ENCODE measurements around the gene PAX5. TPM values are rescaled to one million over a fixed set of nuclear protein-coding genes. Genes with fewer than 3 reads are reported as not detected.

The PAX5 gene
- total RNA-seq, 2 experiments from 2014 or later: 62.5 to 141 TPM

DNA sequence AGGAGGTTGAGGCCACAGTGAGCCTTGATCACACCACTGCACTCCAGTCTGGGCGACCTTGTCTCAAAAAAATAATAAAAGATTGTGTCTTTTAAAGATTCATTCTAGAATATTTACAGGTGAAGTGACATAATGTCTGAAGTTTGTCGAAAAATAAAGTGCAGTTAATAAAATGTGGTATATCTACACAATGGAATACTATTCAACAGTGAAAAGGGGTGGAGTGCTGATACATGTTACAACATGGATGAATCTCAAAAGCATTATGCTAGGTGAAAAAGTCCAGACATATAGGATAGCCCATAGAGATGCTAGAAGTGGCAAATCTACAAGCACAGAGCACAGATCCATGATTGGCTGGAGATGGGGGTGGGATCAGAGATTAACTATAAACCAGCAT lies 101.9 kb downstream of the PAX5 start:
- no peaks in the 10 kb centered on the region; the same call in 1 of the 2 replicates for H3K9me3 ChIP-seq (ENCODE audit: low read length)
- peaks cover 93% of the 10 kb centered on the region for H3K36me3 ChIP-seq (ENCODE audit: insufficient read depth, low read length)
- no peak for DNase-seq (ENCODE audit: low spot score)
- H3K9me2 ChIP-seq (ENCODE audit: insufficient read depth, low read length): no peaks in the 10 kb centered on the region
- CTCF ChIA-PET (ENCODE audit: unreplicated experiment): no interaction called here
- POLR2A ChIA-PET: no interaction called here
- H3K79me2 ChIP-seq (ENCODE audit: insufficient read depth, low read depth, low read length): no peaks in the 10 kb centered on the region; the same call in 1 of the 2 replicates
- TF ChIP-seq, protein P1, sequence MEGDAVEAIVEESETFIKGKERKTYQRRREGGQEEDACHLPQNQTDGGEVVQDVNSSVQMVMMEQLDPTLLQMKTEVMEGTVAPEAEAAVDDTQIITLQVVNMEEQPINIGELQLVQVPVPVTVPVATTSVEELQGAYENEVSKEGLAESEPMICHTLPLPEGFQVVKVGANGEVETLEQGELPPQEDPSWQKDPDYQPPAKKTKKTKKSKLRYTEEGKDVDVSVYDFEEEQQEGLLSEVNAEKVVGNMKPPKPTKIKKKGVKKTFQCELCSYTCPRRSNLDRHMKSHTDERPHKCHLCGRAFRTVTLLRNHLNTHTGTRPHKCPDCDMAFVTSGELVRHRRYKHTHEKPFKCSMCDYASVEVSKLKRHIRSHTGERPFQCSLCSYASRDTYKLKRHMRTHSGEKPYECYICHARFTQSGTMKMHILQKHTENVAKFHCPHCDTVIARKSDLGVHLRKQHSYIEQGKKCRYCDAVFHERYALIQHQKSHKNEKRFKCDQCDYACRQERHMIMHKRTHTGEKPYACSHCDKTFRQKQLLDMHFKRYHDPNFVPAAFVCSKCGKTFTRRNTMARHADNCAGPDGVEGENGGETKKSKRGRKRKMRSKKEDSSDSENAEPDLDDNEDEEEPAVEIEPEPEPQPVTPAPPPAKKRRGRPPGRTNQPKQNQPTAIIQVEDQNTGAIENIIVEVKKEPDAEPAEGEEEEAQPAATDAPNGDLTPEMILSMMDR (conservative IDR thresholded peaks at IDR 0.05; ENCODE audit: low read length): no peak
- no peak for TF ChIP-seq EZH2phosphoT487 (IDR thresholded peaks at IDR 0.05; ENCODE audit: borderline replicate concordance, low read depth, low read length)
- no peak overlapping the region for H3K4me2 ChIP-seq (ENCODE audit: low read length)
- no TSS peak for BruUV-seq (replicated peaks)
- H4K20me1 ChIP-seq (ENCODE audit: insufficient read depth, low read length): no peaks in the 10 kb centered on the region
- H3K4me3 ChIP-seq (ENCODE audit: low read depth, low read length, poor library complexity, severe bottlenecking): no peak overlapping the region
- no peak overlapping the region for H2AFZ ChIP-seq (ENCODE audit: low read length)
- intact Hi-C loops (cut with micrococcal nuclease; ENCODE audit: unreplicated experiment): no loop called here
- no peaks in the 10 kb centered on the region for H3K4me1 ChIP-seq (ENCODE audit: insufficient read depth, low read length, poor library complexity, severe bottlenecking)
- no peak overlapping the region for H3K27ac ChIP-seq (ENCODE audit: low read depth, low read length, poor library complexity, severe bottlenecking)

DNA sequence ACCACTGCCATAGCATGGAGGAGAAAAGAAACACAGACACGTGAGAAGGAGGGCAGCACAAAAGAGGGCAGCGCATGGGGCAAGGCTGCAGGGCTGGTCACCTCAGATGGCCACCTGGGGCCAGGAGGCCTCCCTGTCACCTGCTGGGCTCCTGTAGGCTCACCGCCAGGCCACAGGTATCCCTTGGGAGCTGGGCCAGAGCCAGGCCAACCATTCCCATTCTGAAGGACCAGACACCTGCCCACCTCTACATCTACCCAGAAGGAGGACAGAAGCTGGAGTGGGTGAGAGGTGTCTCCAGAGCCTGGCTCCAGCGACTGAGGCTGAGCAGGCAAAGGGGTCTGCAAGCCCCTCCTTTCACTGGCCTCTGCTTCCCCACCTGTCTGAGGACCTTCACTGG lies 103.1 kb downstream of the PAX5 start:
- no peaks in the 10 kb centered on the region; the same call in 1 of the 2 replicates for H3K79me2 ChIP-seq (ENCODE audit: insufficient read depth, low read depth, low read length)
- BruUV-seq (replicated peaks): no TSS peak
- POLR2A ChIA-PET: interaction anchor here (0.7 kb wide), 1 partner anchor 197 kb away, joined by 4 read pairs; no protein-coding TSS in a partner anchor

DNA sequence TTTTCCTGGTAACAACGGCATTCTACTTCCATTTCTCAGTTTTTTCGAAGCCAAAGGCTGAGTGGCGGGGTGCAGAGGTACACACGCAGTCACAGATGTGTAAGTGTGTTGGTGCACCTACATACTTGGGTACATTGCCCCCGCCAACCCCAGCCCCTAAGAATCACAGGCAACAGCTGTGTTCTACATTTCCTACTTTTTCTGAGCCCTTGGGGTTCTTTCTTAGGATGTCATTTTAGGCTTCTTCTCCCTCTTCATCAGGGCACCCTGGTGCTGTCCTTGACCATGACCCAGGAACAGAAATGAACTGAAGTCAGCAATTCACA lies 104.8 kb downstream of the PAX5 start:
- no peak overlapping the region for H3K27ac ChIP-seq (ENCODE audit: low read depth, low read length, poor library complexity, severe bottlenecking)
- no peak for DNase-seq (ENCODE audit: low spot score)
- POLR2A ChIA-PET: interaction anchor here (0.7 kb wide), 1 partner anchor 269 kb away, joined by 3 read pairs; no protein-coding TSS in a partner anchor
- H3K4me3 ChIP-seq (ENCODE audit: low read depth, low read length, poor library complexity, severe bottlenecking): no peak overlapping the region
- intact Hi-C loops (cut with micrococcal nuclease; ENCODE audit: unreplicated experiment): no loop called here
- CTCF ChIA-PET (ENCODE audit: unreplicated experiment): no interaction called here
- H3K9me2 ChIP-seq (ENCODE audit: insufficient read depth, low read length): no peaks in the 10 kb centered on the region
- H4K20me1 ChIP-seq (ENCODE audit: insufficient read depth, low read length): no peaks in the 10 kb centered on the region
- no peak for TF ChIP-seq EZH2phosphoT487 (IDR thresholded peaks at IDR 0.05; ENCODE audit: borderline replicate concordance, low read depth, low read length)
- TF ChIP-seq, protein P1 (conservative IDR thresholded peaks at IDR 0.05; ENCODE audit: low read length): no peak
- H3K36me3 ChIP-seq (ENCODE audit: insufficient read depth, low read length): peaks cover 90% of the 10 kb centered on the region
- H3K9me3 ChIP-seq (ENCODE audit: low read length): no peaks in the 10 kb centered on the region; the same call in 1 of the 2 replicates
- no TSS peak for BruUV-seq (replicated peaks)
- H3K4me2 ChIP-seq (ENCODE audit: low read length): no peak overlapping the region
- H3K4me1 ChIP-seq (ENCODE audit: insufficient read depth, low read length, poor library complexity, severe bottlenecking): no peaks in the 10 kb centered on the region
- H3K79me2 ChIP-seq (ENCODE audit: insufficient read depth, low read depth, low read length): no peaks in the 10 kb centered on the region; the same call in 1 of the 2 replicates
- H2AFZ ChIP-seq (ENCODE audit: low read length): no peak overlapping the region

More for the DNA sequence above, 103.1 kb downstream of the PAX5 start:
- H3K4me2 ChIP-seq (ENCODE audit: low read length): no peak overlapping the region
- no peak overlapping the region for H3K27ac ChIP-seq (ENCODE audit: low read depth, low read length, poor library complexity, severe bottlenecking)
- TF ChIP-seq, protein P1 (conservative IDR thresholded peaks at IDR 0.05; ENCODE audit: low read length): no peak
- no peak for TF ChIP-seq EZH2phosphoT487 (IDR thresholded peaks at IDR 0.05; ENCODE audit: borderline replicate concordance, low read depth, low read length)
- H2AFZ ChIP-seq (ENCODE audit: low read length): no peak overlapping the region
- no peak overlapping the region for H3K4me3 ChIP-seq (ENCODE audit: low read depth, low read length, poor library complexity, severe bottlenecking)
- no peak for DNase-seq (ENCODE audit: low spot score)
- no peaks in the 10 kb centered on the region; the same call in 1 of the 2 replicates for H3K9me3 ChIP-seq (ENCODE audit: low read length)
- H3K36me3 ChIP-seq (ENCODE audit: insufficient read depth, low read length): peaks cover 93% of the 10 kb centered on the region
- no peaks in the 10 kb centered on the region for H3K4me1 ChIP-seq (ENCODE audit: insufficient read depth, low read length, poor library complexity, severe bottlenecking)
- CTCF ChIA-PET (ENCODE audit: unreplicated experiment): no interaction called here
- H4K20me1 ChIP-seq (ENCODE audit: insufficient read depth, low read length): no peaks in the 10 kb centered on the region
- no peaks in the 10 kb centered on the region for H3K9me2 ChIP-seq (ENCODE audit: insufficient read depth, low read length)
- intact Hi-C loops (cut with micrococcal nuclease; ENCODE audit: unreplicated experiment): no loop called here
